NCI-H2107 treated with DMSO at 0.1 percent for 48 hours (cell line): ENCODE measurements around the gene CHIC2.
A peak's percentile ranks its signal among the peaks of the same experiment; 100 is the strongest.
"Not testable (repeated sequence)": the region's sequence is repeated elsewhere in the genome, so short reads cannot be mapped to it uniquely, and the experiment has no call there.

Experiments
- DNase-seq: peaks from one replicate; lab custom pipeline; 2025; ENCODE audit not compliant: unreplicated experiment; lab: John Stamatoyannopoulos, UW

Gene CHIC2

GRCh38 chr4:54064317-54065111 lies at the start of gene CHIC2:
CHIC2 (minus strand) TSS chr4:54064605; CDS start chr4:54064300, 305 bp downstream.
- DNase-seq, result peak; percentile 57

GRCh38 chr4:54113206-54113605 lies 48.8 kb upstream of the CHIC2 start:
- DNase-seq, result not testable (repeated sequence)

- DNase-seq, result no peak
These were observed 45.6 kb upstream of the CHIC2 start for GRCh38 chr4:54110019-54110416.

GRCh38 chr4:54109241-54110018 lies 45.0 kb upstream of the CHIC2 start:
- no peak for DNase-seq

GRCh38 chr4:54107951-54108748 lies 43.7 kb upstream of the CHIC2 start:
- DNase-seq, result no peak

GRCh38 chr4:54104907-54105306 lies 40.5 kb upstream of the CHIC2 start:
- no peak for DNase-seq

GRCh38 chr4:54103190-54103574 lies 38.8 kb upstream of the CHIC2 start:
- DNase-seq, result no peak

- DNase-seq, result no peak
These were observed 38.2 kb upstream of the CHIC2 start for GRCh38 chr4:54102531-54103106.

GRCh38 chr4:54101190-54102041 lies 37.0 kb upstream of the CHIC2 start:
- DNase-seq, result no peak

- DNase-seq, result no peak
These were observed 36.3 kb upstream of the CHIC2 start for GRCh38 chr4:54100595-54101189.

GRCh38 chr4:54099748-54100574 lies 35.6 kb upstream of the CHIC2 start, which contains the start of gene GSX2:
GSX2 (plus strand) TSS chr4:54100163; CDS start chr4:54100345, 182 bp downstream.
- DNase-seq, result no peak

- DNase-seq, result no peak
These were observed 34.9 kb upstream of the CHIC2 start for GRCh38 chr4:54099287-54099747.

GRCh38 chr4:54098375-54098774 lies 34.0 kb upstream of the CHIC2 start:
- no peak for DNase-seq

- DNase-seq, result no peak
These were observed 32.7 kb upstream of the CHIC2 start for GRCh38 chr4:54097152-54097551.

GRCh38 chr4:54096295-54096962 lies 32.0 kb upstream of the CHIC2 start:
- no peak for DNase-seq

- DNase-seq, result no peak
These were observed 30.9 kb upstream of the CHIC2 start for GRCh38 chr4:54095110-54095825.

- no peak for DNase-seq
These were observed 30.0 kb upstream of the CHIC2 start for GRCh38 chr4:54094451-54094850.
